GM19025 (cell line): Measurements from ENCODE around the gene RAPGEF4.

Source experiments
- ATAC-seq: cut with Tn5 transposase; IDR thresholded peaks from one replicate; pipeline ENCODE4 v1.9.1; 2021; ENCODE audit warnings: mild to moderate bottlenecking, low read depth, moderate library complexity; ENCODE audit not compliant: unreplicated experiment

RAPGEF4 gene

GRCh38 chr2:172856606-172857005 is 121.0 kb downstream of the RAPGEF4 start:
- ATAC-seq, result no peak

DNA sequence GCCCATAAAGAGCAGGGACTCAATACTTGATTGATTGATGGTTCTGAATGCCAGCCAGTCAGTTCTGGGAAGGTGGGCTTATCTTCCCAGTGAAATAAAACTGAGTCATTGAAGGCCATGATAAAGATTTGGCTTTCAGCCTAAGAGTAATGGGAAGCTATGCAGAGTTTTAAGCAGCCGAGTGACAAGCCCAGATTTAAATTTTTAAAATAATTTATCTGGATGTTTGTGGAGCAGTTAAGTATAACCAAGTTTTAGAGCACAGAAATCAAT is 122.8 kb downstream of the RAPGEF4 start:
- ATAC-seq, result no peak

DNA sequence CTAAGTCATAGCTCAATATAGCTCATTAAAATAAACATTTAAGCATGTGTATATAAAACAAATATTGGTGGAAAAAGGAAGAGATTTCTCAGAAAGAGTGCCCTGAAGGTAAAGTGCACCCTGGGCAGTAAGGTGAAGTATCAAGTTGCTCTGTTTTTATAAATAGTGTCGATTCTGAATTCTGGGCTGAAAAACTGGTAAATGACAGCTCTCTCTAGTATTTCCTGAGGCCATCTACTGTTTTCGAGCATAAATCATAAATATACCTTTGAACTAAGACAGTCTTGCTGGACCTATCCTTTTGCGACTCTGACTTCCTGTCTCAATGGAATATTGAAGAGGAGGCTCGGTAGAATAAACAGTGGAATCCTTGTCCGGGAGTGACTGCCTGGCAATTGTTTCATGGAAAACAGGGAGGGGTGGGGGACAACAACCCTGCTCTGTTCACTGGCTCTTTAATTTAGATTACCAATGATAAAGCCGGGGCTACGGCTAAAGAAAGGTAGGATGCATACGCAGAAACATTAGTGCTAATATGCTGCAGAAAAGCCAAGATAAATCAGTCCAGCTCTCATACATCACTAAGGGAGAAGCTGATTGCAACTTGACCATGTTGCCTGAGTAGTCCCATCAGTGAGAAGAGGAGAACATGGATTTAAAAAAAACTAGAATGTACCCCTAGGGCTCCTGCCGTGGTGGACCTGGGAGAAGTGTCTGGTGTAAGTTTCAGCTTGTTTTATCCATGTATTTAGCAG is 124.1 kb downstream of the RAPGEF4 start:
- ATAC-seq, result no peak

GRCh38 chr2:172860336-172860707 is 124.7 kb downstream of the RAPGEF4 start:
- no peak for ATAC-seq

DNA sequence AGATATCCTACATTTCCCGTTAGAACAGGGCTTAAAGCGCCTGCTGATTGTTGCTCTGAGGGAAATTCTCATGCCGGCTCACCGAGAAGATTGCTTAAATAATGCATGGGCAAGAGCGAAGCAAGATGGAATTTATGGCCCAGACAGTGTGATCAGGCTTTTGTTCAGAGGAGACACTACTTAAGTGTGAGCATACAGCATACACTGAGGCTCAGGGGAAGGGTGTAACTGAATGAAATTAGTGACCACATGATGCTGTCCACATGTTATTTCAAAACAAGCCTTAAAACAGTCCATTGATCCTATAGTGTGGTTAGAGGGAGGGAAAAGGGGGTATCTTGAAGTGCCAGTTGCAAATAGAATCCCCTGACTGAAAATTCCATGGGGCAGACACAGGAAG is 125.5 kb downstream of the RAPGEF4 start:
- ATAC-seq, result no peak

DNA sequence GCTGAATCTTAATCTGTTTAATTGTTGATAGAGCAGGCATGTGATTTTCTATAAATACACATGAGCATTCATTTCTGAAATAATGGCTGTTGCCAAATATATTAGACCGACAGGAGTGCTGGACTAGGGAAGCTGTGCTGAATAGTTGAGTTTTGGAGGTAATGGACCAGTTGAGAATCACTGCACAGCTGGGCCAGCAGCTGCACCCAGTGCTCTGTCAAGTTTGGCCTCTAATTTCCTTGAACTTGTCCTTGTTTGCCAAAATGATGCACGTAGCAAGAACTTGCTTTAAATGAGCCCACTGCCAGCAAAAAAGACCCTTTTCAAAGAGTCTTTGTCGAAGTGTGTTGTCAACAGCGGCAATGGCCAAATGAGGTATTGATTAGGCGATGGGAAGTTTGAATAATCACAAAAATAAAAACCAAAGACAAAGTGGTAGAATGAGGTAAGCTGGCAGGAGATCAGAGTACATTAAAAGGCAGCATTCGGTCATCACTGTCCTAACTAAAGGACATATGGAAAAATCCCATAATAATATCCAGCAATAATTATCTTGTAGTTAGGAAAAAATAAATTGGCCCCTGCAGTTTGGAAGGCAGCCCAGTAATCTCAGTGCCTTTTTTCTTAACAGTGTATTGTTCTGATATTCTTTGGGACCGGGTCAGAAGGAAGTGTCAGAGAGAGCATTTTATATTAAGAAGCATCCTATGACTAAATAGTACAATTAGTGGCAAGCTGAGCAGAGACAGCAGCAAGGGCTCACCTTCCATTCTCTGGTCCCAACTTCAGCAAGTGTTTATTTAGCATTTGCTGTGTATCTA is 126.2 kb downstream of the RAPGEF4 start:
- ATAC-seq, result no peak

GRCh38 chr2:172863341-172863740 is 127.7 kb downstream of the RAPGEF4 start:
- no peak for ATAC-seq

- ATAC-seq, result no peak
These were observed 128.5 kb downstream of the RAPGEF4 start for GRCh38 chr2:172864182-172864581.

- no peak for ATAC-seq
These were observed 129.8 kb downstream of the RAPGEF4 start for GRCh38 chr2:172865422-172865821.

GRCh38 chr2:172869861-172870260 is 134.2 kb downstream of the RAPGEF4 start:
- ATAC-seq, result no peak

- no peak for ATAC-seq
These were observed 134.8 kb downstream of the RAPGEF4 start for GRCh38 chr2:172870396-172870795.

GRCh38 chr2:172877826-172878225 is 142.2 kb downstream of the RAPGEF4 start:
- no peak for ATAC-seq

DNA sequence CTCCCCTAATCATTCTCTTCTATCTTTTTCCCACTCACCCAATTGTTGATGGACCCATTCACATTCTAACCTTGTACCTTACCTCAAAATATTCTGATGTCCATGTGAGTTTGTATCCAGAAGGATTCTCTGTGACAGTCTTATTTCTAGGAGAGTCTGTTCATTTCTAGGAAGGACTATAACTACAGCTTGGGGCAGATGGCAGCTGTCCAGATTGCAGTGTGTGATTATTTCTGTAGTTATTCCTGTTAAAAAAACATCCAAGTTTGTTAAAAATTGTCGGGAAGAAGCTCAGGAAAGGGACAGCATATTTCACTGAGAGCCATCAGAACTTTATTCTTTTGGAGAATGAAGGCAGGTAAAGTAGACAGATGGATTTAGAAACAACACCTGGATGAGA is 142.6 kb downstream of the RAPGEF4 start:
- ATAC-seq, result no peak

- ATAC-seq, result no peak
These were observed 148.7 kb downstream of the RAPGEF4 start for GRCh38 chr2:172884336-172884735.

DNA sequence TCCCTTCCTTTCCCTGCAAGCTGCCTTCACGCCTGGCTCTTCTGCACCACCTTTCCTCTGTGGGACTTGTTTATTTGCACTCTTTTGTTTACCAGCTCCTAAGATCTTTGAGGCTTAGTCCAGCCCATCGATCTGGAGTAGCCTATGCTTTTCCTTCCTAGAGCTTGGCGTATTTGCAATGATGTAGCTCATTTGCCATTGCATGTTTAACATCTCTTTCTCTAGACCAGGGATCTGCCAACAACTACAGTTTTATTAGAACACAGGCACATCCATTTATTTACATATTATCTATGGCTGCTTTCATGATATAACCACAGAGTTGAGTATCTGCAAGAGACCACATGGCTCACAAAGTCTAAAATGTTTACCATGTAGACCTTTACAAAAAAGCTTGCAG is 150.4 kb downstream of the RAPGEF4 start:
- ATAC-seq, result no peak

DNA sequence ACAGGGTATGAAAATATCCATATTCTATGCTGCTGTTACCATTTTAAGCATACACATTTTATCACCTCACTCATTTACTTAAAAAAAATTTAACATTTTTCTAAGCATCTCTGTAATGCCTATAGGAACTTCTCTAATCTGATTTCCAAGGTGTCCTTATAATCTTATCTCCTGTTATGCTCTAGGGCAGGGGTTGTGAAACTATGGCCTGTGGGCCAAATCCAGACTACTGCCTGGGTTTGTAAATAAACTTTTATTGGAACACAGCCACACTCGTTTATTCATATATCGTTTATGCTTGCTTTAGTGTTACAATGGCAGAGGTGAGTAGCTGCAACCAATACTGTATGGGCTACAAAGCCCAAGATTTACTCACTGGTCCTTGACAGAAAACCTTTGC is 151.6 kb downstream of the RAPGEF4 start:
- ATAC-seq, result no peak

GRCh38 chr2:172888714-172889669 is 153.3 kb downstream of the RAPGEF4 start:
- no peak for ATAC-seq

- ATAC-seq, result no peak
These were observed 154.3 kb downstream of the RAPGEF4 start for GRCh38 chr2:172889768-172890430.

- ATAC-seq, result no peak
These were observed 157.5 kb downstream of the RAPGEF4 start for GRCh38 chr2:172893111-172893510.

- ATAC-seq, result no peak
These were observed 158.0 kb downstream of the RAPGEF4 start for GRCh38 chr2:172893671-172894070.
